ENCODE measurements around the gene VRK1. TPM values are rescaled to one million over a fixed set of nuclear protein-coding genes. Genes with fewer than 3 reads are reported as not detected.
"Not testable (repeated sequence)": the region's sequence is repeated elsewhere in the genome, so short reads cannot be mapped to it uniquely, and the experiment has no call there.

Gene VRK1
- polyA plus RNA-seq (ENCODE audit: insufficient read length), result 11.2 TPM

- peak; percentile 88 for DNase-seq (ENCODE audit: low read depth)
These were observed at the start of gene VRK1 for GRCh38 chr14:96796851-96797581. Gene VRK1, plus strand, starts transcription at chr14:96797382. Its CDS starts 36,090 bp downstream, at chr14:96833472.

GRCh38 chr14:96747608-96748007, 49.6 kb upstream of the VRK1 start:
- DNase-seq (ENCODE audit: low read depth), result no peak

GRCh38 chr14:96748362-96748761, 48.8 kb upstream of the VRK1 start:
- DNase-seq (ENCODE audit: low read depth), result no peak

- no peak for DNase-seq (ENCODE audit: low read depth)
These were observed 45.7 kb upstream of the VRK1 start for GRCh38 chr14:96751505-96751904.

- no peak for DNase-seq (ENCODE audit: low read depth)
These were observed 45.1 kb upstream of the VRK1 start for GRCh38 chr14:96752125-96752524.

GRCh38 chr14:96752594-96752993, 44.6 kb upstream of the VRK1 start:
- DNase-seq (ENCODE audit: low read depth), result no peak

GRCh38 chr14:96754162-96754844, 42.9 kb upstream of the VRK1 start:
- DNase-seq (ENCODE audit: low read depth), result no peak

GRCh38 chr14:96754845-96755184, 42.4 kb upstream of the VRK1 start:
- DNase-seq (ENCODE audit: low read depth), result no peak

GRCh38 chr14:96756745-96757144, 40.4 kb upstream of the VRK1 start:
- no peak for DNase-seq (ENCODE audit: low read depth)

GRCh38 chr14:96757456-96757855, 39.7 kb upstream of the VRK1 start:
- no peak for DNase-seq (ENCODE audit: low read depth)

GRCh38 chr14:96761066-96761465, 36.1 kb upstream of the VRK1 start:
- no peak for DNase-seq (ENCODE audit: low read depth)

- no peak for DNase-seq (ENCODE audit: low read depth)
These were observed 34.5 kb upstream of the VRK1 start for GRCh38 chr14:96762650-96763049.

GRCh38 chr14:96764012-96764411, 33.2 kb upstream of the VRK1 start:
- no peak for DNase-seq (ENCODE audit: low read depth)

- not testable (repeated sequence) for DNase-seq (ENCODE audit: low read depth)
These were observed 32.0 kb upstream of the VRK1 start for GRCh38 chr14:96765205-96765604.

GRCh38 chr14:96772929-96773328, 24.3 kb upstream of the VRK1 start:
- DNase-seq (ENCODE audit: low read depth), result no peak

- no peak for DNase-seq (ENCODE audit: low read depth)
These were observed 20.4 kb upstream of the VRK1 start for GRCh38 chr14:96776791-96777190.

GRCh38 chr14:96780500-96780899, 16.7 kb upstream of the VRK1 start:
- DNase-seq (ENCODE audit: low read depth), result no peak

- no peak for DNase-seq (ENCODE audit: low read depth)
These were observed 15.8 kb upstream of the VRK1 start for GRCh38 chr14:96781371-96781770.

GRCh38 chr14:96782436-96782835, 14.7 kb upstream of the VRK1 start:
- DNase-seq (ENCODE audit: low read depth), result no peak

GRCh38 chr14:96783043-96783914, 13.9 kb upstream of the VRK1 start:
- no peak for DNase-seq (ENCODE audit: low read depth)

- no peak for DNase-seq (ENCODE audit: low read depth)
These were observed 13.3 kb upstream of the VRK1 start for GRCh38 chr14:96783915-96784224.

GRCh38 chr14:96790186-96790585, 7.0 kb upstream of the VRK1 start:
- no peak for DNase-seq (ENCODE audit: low read depth)

GRCh38 chr14:96790706-96791105, 6.5 kb upstream of the VRK1 start:
- DNase-seq (ENCODE audit: low read depth), result no peak
